Gastroesophageal sphincter (tissue), 3 donors: Measurements from ENCODE around the gene LPAR3.

Experiments used
- CTCF ChIP-seq, 4 experiments: fragments of 200-600 bp in 2 of 4; fragments of 450-650 bp in 2 of 4; sonication (generic) in 1 of 4; IDR thresholded peaks; one replicate each; pipeline ENCODE4 v1.5.1; 2017 to 2019; ENCODE audit warnings: antibody characterized with exemption in 4 of 4, mild to moderate bottlenecking in 2 of 4, moderate library complexity in 2 of 4
- EP300 ChIP-seq: sonication (generic); formaldehyde crosslinking; IDR thresholded peaks from one replicate; pipeline ENCODE4 v1.6.1; 2017; ENCODE audit warnings: antibody characterized with exemption, mild to moderate bottlenecking

- no peak for TF ChIP-seq CTCF (IDR thresholded peaks at IDR 0.05)
- TF ChIP-seq EP300, result no peak
Measured at GRCh38 chr1:84912726-84913554, 19.9 kb upstream of the LPAR3 start.
